Cardiac muscle cell (in vitro differentiated cells and primary cell): ENCODE measurements around the gene GRM5. TPM values are rescaled to one million over a fixed set of nuclear protein-coding genes. Genes with fewer than 3 reads are reported as not detected.

Experiments used
- DNase-seq, 2 donors: peaks; one replicate each; pipeline versions ENCODE4 v3.0.0 to v3.0.0-alpha.2; 2010 to 2017; ENCODE audit warnings: low read depth in 1 of 2, low spot score in 1 of 2
- H3K27ac ChIP-seq: fragments of 200-600 bp; sonication (generic); 2 replicates; pipeline ENCODE4 v1.5.1; 2016
- H3K27me3 ChIP-seq: fragments of 200-600 bp; sonication (generic); 2 replicates; pipeline ENCODE4 v1.6.0; 2016; ENCODE audit warnings: control low read depth
- H3K36me3 ChIP-seq: fragments of 200-600 bp; sonication (generic); 2 replicates; pipeline ENCODE4 v1.5.1; 2016; ENCODE audit warnings: control low read depth
- H3K4me1 ChIP-seq: fragments of 200-600 bp; sonication (generic); 2 replicates; pipeline ENCODE4 v1.8.1; 2017; ENCODE audit warnings: low read depth, mild to moderate bottlenecking, mixed run types
- H3K4me3 ChIP-seq: fragments of 200-600 bp; sonication (generic); 2 replicates; pipeline ENCODE4 v1.5.1; 2016; ENCODE audit warnings: mild to moderate bottlenecking
- H3K9me3 ChIP-seq: fragments of 200-600 bp; sonication (generic); 2 replicates; pipeline ENCODE4 v1.5.1; 2017; ENCODE audit warnings: low read depth, mild to moderate bottlenecking, control low read depth
- polyA plus RNA-seq: library from polyadenylated mRNA; unstranded; fragments of >200 nt; fragmentation: Nextera tagmentation; extraction: Ambion mirVana; gene quantifications from 2 replicates; pipeline ENCODE4 v1.2.1, GENCODE V29; 2016
- total RNA-seq: library from RNA; depleted of rRNA; stranded (reverse); fragments of >200 nt; gene quantifications from 2 replicates; pipeline ENCODE4 v1.2.3, GENCODE V29; 2016
- TF ChIP-seq, protein P1 (sequence below): IDR thresholded peaks from 2 replicates; pipeline ENCODE4 v1.5.1; 2012; ENCODE audit warnings: low read depth, mild to moderate bottlenecking, low read length

Gene GRM5
- total and polyA plus RNA-seq, 2 experiments from 2014 or later, result 0.06 TPM; not detected in 1

DNA sequence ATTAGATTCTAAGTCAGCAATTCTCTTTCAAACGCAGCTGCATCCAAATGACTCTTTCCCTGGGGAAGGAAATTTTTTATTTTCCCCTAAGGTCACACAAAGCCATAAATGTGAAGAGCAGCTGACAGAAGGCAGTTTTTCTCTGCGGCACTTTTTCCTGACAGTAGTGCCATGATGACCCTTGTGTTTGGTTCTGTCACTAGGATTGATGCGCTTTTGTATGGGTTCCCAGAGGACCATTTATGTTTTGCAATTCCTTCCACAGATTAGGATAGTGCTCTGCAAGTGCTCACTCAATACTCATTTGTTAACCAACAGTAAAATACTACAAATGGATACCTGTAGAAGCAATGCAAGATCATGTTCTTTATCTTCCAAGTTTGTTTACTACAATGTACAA lies 368.6 kb downstream of the GRM5 start:
- H3K36me3 ChIP-seq, result no peaks in the 10 kb centered on the region
- DNase-seq, result no peak
- TF ChIP-seq, protein P1, sequence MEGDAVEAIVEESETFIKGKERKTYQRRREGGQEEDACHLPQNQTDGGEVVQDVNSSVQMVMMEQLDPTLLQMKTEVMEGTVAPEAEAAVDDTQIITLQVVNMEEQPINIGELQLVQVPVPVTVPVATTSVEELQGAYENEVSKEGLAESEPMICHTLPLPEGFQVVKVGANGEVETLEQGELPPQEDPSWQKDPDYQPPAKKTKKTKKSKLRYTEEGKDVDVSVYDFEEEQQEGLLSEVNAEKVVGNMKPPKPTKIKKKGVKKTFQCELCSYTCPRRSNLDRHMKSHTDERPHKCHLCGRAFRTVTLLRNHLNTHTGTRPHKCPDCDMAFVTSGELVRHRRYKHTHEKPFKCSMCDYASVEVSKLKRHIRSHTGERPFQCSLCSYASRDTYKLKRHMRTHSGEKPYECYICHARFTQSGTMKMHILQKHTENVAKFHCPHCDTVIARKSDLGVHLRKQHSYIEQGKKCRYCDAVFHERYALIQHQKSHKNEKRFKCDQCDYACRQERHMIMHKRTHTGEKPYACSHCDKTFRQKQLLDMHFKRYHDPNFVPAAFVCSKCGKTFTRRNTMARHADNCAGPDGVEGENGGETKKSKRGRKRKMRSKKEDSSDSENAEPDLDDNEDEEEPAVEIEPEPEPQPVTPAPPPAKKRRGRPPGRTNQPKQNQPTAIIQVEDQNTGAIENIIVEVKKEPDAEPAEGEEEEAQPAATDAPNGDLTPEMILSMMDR, result no peak
- no peaks in the 10 kb centered on the region for H3K4me1 ChIP-seq
- no peak overlapping the region for H3K4me3 ChIP-seq
- no peaks in the 10 kb centered on the region for H3K9me3 ChIP-seq
- no peak overlapping the region for H3K27ac ChIP-seq
- H3K27me3 ChIP-seq, result no peaks in the 10 kb centered on the region

DNA sequence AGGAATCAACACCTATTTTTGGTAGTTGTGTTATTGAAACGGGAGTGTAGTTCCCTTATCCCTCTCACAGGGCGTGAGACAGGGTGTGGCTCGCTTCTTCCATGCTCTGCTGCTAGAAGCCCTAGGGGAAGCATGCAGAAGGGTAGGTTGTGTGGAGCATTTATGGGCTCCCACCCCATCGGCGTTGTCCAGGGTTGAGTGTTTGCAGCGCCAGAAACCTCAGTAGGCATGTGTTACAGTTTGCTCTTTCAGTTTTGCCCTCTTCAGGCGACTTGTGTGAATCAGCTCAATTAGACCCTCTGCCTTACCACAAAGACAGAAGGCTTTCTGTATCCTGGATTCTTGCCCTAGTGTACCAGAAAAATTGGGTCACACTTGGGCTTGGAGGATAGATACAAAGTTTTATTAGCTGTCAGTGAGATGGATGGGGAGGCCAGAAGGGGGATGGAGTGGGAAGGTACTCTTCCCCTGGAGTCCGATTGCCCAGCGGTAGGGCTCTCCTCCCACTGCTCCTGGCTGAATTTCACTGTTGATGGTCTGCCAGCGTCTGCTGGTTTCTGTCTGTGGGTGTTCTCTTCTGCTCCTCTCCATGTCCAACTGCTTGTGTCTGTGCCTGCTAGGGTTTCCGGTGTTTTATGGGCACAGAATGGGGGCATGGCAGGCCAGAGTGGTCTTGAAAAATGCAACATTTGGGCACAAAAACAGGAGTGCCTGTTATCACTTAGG lies 369.9 kb downstream of the GRM5 start:
- Histone ChIP-seq H3K27me3 (no peaks in the 10 kb centered on the region), H3K4me3 (no peak overlapping the region), H3K36me3 (no peaks in the 10 kb centered on the region), H3K9me3 (no peaks in the 10 kb centered on the region), H3K27ac (no peak overlapping the region), H3K4me1 (no peaks in the 10 kb centered on the region)
- TF ChIP-seq, protein P1, result no peak
- no peak for DNase-seq

DNA sequence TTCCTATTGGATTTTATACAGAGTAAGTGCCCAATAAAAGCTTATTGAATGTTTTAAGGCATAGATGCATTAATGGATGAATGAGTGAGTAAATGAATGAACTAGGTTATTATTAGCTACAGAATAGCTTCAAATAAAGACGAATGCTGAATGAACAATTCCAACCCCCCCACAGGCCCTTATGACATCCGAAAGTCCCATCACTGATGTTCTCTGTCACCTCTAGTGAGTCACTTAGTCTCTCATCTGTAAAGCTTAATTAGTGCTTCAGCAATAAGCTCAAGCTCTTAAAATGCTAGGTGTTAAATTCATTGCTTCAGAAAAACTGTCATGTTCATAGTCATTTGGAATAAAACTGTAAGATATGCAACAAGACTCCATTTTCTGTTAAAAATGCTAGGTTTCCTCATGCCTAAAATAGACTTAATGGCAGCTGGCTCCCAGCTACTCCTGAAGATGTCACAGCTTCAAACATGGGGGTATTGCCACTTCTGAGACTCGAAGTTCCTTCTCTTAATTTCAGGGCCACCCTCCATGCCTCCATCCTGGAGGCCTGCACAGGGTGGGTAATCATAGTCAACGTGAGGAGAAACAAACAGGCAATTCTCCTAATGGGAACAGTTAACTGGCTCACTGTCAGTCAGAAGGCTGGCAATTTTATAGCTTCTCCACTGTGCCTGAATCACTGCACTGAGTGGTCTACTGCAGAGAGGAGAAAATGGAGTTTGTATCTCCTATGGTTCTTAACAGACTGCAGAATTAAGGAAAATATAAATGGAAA lies 373.3 kb downstream of the GRM5 start:
- no peak overlapping the region for H3K4me3 ChIP-seq
- H3K4me1 ChIP-seq, result no peaks in the 10 kb centered on the region
- no peaks in the 10 kb centered on the region for H3K36me3 ChIP-seq
- no peaks in the 10 kb centered on the region for H3K9me3 ChIP-seq
- no peak overlapping the region for H3K27ac ChIP-seq
- no peak for DNase-seq
- TF ChIP-seq, protein P1, result no peak
- no peaks in the 10 kb centered on the region for H3K27me3 ChIP-seq

DNA sequence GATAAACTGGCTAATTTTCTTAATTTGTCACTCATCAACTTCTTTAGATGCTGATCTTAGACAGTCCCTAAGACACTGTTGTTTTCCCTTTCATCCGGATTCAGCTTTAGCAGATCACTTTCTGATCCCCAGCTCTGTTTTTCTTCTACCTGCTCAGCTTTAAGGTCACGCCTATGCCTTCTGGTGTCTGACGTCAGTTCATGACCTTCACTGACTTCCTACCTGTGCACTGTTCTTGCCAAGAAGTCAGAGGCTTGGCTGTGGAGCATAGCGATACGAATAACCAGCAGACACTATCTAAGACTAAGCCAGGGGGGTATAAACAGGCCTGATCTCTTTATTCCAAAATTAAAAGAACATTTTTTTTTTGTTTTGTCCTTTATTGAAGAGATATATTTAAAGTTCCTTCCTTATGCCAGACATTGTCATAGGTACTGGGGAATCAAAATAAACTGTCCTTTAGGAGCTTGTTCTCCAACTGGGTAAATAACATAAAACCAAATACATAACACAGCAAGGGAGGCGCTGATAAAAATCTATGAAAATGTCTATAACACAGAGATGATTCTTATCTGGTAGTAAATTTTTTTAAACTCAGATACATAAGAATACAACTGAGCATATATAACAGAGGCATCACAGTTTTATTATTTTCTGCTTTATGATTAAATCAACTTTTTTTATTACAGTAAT lies 376.1 kb downstream of the GRM5 start:
- H3K36me3 ChIP-seq, result no peaks in the 10 kb centered on the region
- H3K27ac ChIP-seq, result no peak overlapping the region
- no peak overlapping the region for H3K4me3 ChIP-seq
- DNase-seq, result no peak
- H3K9me3 ChIP-seq, result no peaks in the 10 kb centered on the region
- H3K27me3 ChIP-seq, result no peaks in the 10 kb centered on the region
- no peaks in the 10 kb centered on the region for H3K4me1 ChIP-seq
- TF ChIP-seq, protein P1, result no peak

DNA sequence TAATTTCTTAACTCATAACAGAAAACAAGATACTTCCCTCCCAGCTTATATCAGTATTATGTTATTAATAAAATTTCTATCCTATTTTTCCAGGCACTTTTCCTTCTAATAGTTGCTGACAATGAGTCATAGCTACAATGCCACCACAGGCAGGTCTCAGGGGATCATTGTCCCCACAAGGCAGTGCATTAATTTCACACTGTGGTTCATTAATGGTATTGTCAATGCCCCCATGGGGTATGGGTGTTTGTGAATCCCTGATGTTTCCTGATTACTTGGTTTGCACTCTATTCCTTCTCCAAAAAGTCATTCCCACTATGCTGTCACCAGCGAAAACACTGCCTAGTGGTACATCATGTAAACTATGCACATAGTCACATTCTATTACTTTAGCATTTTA lies 382.8 kb downstream of the GRM5 start:
- no peak overlapping the region for H3K27ac ChIP-seq
- TF ChIP-seq, protein P1, result no peak
- H3K36me3 ChIP-seq, result no peaks in the 10 kb centered on the region
- no peaks in the 10 kb centered on the region for H3K4me1 ChIP-seq
- no peaks in the 10 kb centered on the region for H3K9me3 ChIP-seq
- H3K27me3 ChIP-seq, result no peaks in the 10 kb centered on the region
- no peak for DNase-seq
- no peak overlapping the region for H3K4me3 ChIP-seq
